Stimulated activated CD4-positive, alpha-beta T cell treated with anti-CD3 and anti-CD28 coated beads, Interleukin-1b, Interleukin-23, amount 100 ng/mL, for 48 hours (primary cell): ENCODE measurements around the gene ASPN.
"Not testable (repeated sequence)": the region's sequence is repeated elsewhere in the genome, so short reads cannot be mapped to it uniquely, and the experiment has no call there.

ENCODE experiments used
- DNase-seq: peaks from one replicate; pipeline ENCODE4 v3.0.0-alpha.2; 2020

Gene ASPN

GRCh38 chr9:92467041-92467440 is 15.3 kb downstream of the ASPN start:
- no peak for DNase-seq

GRCh38 chr9:92463984-92464383 is 18.3 kb downstream of the ASPN start:
- DNase-seq, result no peak

- DNase-seq, result no peak
Measured at GRCh38 chr9:92463387-92463786, 18.9 kb downstream of the ASPN start.

- no peak for DNase-seq
Measured at GRCh38 chr9:92457576-92457975, 24.7 kb downstream of the ASPN start.

- DNase-seq, result no peak
Measured at GRCh38 chr9:92455217-92455616, 27.1 kb downstream of the ASPN start.

GRCh38 chr9:92446536-92446935 is 35.8 kb downstream of the ASPN start:
- DNase-seq, result no peak

GRCh38 chr9:92444841-92445240 is 37.5 kb downstream of the ASPN start:
- no peak for DNase-seq

GRCh38 chr9:92440751-92441046 is 41.6 kb downstream of the ASPN start:
- no peak for DNase-seq

- no peak for DNase-seq
Measured at GRCh38 chr9:92439921-92440750, 42.2 kb downstream of the ASPN start.

GRCh38 chr9:92438900-92439526 is 43.3 kb downstream of the ASPN start:
- DNase-seq, result no peak

- DNase-seq, result no peak
Measured at GRCh38 chr9:92435263-92435662, 47.0 kb downstream of the ASPN start.

- DNase-seq, result no peak
Measured at GRCh38 chr9:92432972-92433548, 49.2 kb downstream of the ASPN start.

- no peak for DNase-seq
Measured at GRCh38 chr9:92432350-92432749, 50.0 kb downstream of the ASPN start.

GRCh38 chr9:92429836-92430235 is 52.5 kb downstream of the ASPN start:
- DNase-seq, result no peak

GRCh38 chr9:92426501-92427145 is 55.7 kb downstream of the ASPN start:
- no peak for DNase-seq

GRCh38 chr9:92425474-92425873 is 56.8 kb downstream of the ASPN start:
- DNase-seq, result no peak

GRCh38 chr9:92424340-92424739 is 58.0 kb downstream of the ASPN start, which contains the start of gene OMD:
Gene OMD (minus strand): TSS chr9:92424471. CDS start chr9:92417558, 6,913 bp downstream.
- no peak for DNase-seq

- DNase-seq, result no peak
Measured at GRCh38 chr9:92423612-92424011, 58.7 kb downstream of the ASPN start.

- no peak for DNase-seq
Measured at GRCh38 chr9:92422611-92423338, 59.5 kb downstream of the ASPN start.

GRCh38 chr9:92414566-92414965 is 67.7 kb downstream of the ASPN start:
- DNase-seq, result no peak

- DNase-seq, result not testable (repeated sequence)
Measured at GRCh38 chr9:92411157-92411556, 71.1 kb downstream of the ASPN start.

GRCh38 chr9:92408747-92409478 is 73.4 kb downstream of the ASPN start:
- DNase-seq, result no peak
